ENCODE data around the gene CCL24.

GRCh38 chr7:75806560-75807307 is 6.9 kb downstream of the CCL24 start:
- TF ChIP-seq POLR2A (IDR thresholded peaks at IDR 0.05; ENCODE audit: low read depth, low read length) (no peak), POLR2AphosphoS5 (IDR thresholded peaks at IDR 0.05; ENCODE audit: low read depth, low read length) (no peak), TAF1 (IDR thresholded peaks at IDR 0.05; ENCODE audit: low read depth, low read length) (no peak), SPI1 (IDR thresholded peaks at IDR 0.05; ENCODE audit: low read depth, low read length) (no peak), PAX5 (IDR thresholded peaks at IDR 0.05; ENCODE audit: insufficient read depth, low read length, severe bottlenecking) (no peak), POU2F2 (IDR thresholded peaks at IDR 0.05; ENCODE audit: low read depth, low read length) (no peak)
